ENCODE data around the gene TRIM26.
"Not testable (repeated sequence)": the region's sequence is repeated elsewhere in the genome, so short reads cannot be mapped to it uniquely, and the experiment has no call there.

TRIM26 gene

GRCh38 chr6:30234356-30234755, 21.1 kb upstream of the TRIM26 start:
- TF ChIP-seq, protein P1, sequence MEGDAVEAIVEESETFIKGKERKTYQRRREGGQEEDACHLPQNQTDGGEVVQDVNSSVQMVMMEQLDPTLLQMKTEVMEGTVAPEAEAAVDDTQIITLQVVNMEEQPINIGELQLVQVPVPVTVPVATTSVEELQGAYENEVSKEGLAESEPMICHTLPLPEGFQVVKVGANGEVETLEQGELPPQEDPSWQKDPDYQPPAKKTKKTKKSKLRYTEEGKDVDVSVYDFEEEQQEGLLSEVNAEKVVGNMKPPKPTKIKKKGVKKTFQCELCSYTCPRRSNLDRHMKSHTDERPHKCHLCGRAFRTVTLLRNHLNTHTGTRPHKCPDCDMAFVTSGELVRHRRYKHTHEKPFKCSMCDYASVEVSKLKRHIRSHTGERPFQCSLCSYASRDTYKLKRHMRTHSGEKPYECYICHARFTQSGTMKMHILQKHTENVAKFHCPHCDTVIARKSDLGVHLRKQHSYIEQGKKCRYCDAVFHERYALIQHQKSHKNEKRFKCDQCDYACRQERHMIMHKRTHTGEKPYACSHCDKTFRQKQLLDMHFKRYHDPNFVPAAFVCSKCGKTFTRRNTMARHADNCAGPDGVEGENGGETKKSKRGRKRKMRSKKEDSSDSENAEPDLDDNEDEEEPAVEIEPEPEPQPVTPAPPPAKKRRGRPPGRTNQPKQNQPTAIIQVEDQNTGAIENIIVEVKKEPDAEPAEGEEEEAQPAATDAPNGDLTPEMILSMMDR (IDR thresholded peaks at IDR 0.05; ENCODE audit: borderline replicate concordance, insufficient read depth, low read depth, low read length) = no peak
- no peak overlapping the region for H3K4me3 ChIP-seq (ENCODE audit: low read depth, low read length)

DNA sequence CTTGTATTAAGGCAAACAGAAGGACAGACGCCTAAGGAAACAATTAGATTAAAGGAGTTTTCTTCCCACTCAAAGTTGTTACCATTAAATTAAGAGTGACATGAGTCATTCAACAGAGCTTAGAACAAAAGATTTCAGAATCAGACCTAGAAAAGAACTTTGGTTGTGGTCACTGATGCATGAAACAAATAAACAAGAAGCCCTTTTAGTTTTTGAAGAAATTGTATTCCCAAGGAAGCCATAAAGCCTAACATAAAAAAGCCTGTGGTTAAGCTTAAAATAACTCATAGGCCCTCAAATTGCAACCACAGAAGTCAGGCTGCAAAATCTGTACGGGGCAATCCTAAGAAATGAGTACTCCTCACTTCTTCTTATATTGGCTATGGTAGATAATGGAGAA, 17.9 kb upstream of the TRIM26 start:
- TF ChIP-seq, protein P1 (IDR thresholded peaks at IDR 0.05; ENCODE audit: borderline replicate concordance, insufficient read depth, low read depth, low read length) = no peak
- no peak overlapping the region for H3K4me3 ChIP-seq (ENCODE audit: low read depth, low read length)

- TF ChIP-seq, protein P1 (IDR thresholded peaks at IDR 0.05; ENCODE audit: borderline replicate concordance, insufficient read depth, low read depth, low read length) = no peak
- H3K4me3 ChIP-seq (ENCODE audit: low read depth, low read length) = no peak overlapping the region
Measured at GRCh38 chr6:30227763-30228487, 14.7 kb upstream of the TRIM26 start.

GRCh38 chr6:30227242-30227722, 14.1 kb upstream of the TRIM26 start:
- H3K4me3 ChIP-seq (ENCODE audit: low read depth, low read length) = no peak overlapping the region
- TF ChIP-seq, protein P1 (IDR thresholded peaks at IDR 0.05; ENCODE audit: borderline replicate concordance, insufficient read depth, low read depth, low read length) = no peak

GRCh38 chr6:30223339-30223738, 10.1 kb upstream of the TRIM26 start:
- no peak overlapping the region for H3K4me3 ChIP-seq (ENCODE audit: low read depth, low read length)
- TF ChIP-seq, protein P1 (IDR thresholded peaks at IDR 0.05; ENCODE audit: borderline replicate concordance, insufficient read depth, low read depth, low read length) = no peak

GRCh38 chr6:30221956-30222355, 8.8 kb upstream of the TRIM26 start:
- H3K4me3 ChIP-seq (ENCODE audit: low read depth, low read length) = not testable (repeated sequence)

DNA sequence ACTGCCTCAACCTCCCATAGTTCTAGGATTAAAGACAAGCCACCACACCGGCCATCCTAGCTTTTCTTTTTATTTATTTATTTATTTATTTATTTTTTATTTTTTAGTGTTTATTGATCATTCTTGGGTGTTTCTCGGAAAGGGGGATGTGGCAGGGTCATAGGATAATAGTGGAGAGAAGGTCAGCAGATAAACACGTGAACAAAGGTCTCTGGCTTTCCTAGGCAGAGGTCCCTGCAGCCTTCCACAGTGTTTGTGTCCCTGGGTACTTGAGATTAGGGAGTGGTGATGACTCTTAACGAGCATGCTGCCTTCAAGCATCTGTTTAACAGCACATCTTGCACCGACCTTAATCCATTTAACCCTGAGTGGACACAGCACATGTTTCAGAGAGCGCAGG, 8.2 kb upstream of the TRIM26 start:
- H3K4me3 ChIP-seq (ENCODE audit: low read depth, low read length) = not testable (repeated sequence)

DNA sequence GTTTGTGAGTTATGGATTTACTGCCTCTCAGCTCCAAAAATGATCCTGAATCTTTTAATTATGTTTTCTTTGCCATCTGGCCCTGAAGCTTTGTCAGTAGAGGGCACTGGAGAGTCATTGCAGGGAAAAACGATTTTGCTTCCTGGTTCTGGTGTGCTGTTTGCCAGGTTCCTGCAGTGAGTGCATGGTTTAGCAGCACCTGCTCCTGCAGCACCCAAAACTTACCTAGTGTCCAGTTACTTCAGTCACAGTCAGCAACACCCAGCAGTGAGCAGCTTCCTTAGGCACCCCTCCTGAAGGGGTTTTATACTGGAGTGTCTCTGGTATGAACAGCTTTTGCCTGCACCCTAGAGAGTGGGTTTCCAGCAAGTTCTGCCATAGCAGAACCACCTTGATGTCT, 6.0 kb upstream of the TRIM26 start:
- TF ChIP-seq, protein P1 (IDR thresholded peaks at IDR 0.05; ENCODE audit: borderline replicate concordance, insufficient read depth, low read depth, low read length) = peak; percentile 81
- no peak overlapping the region for H3K4me3 ChIP-seq (ENCODE audit: low read depth, low read length)
